ENCODE measurements around the gene RALGAPA2. TPM values are rescaled to one million over a fixed set of nuclear protein-coding genes. Genes with fewer than 3 reads are reported as not detected.

The RALGAPA2 gene
- total RNA-seq, 1 experiment from 2014 or later = 18.2 TPM

- TF ChIP-seq ARID4B (CRISPR knock-in tag; IDR thresholded peaks at IDR 0.05; ENCODE audit: borderline replicate concordance) (no peak), AFF4 (CRISPR knock-in tag; IDR thresholded peaks at IDR 0.05; ENCODE audit: borderline replicate concordance) (no peak), USF1 (CRISPR knock-in tag; IDR thresholded peaks at IDR 0.05) (no peak), SMAD3 (CRISPR knock-in tag; IDR thresholded peaks at IDR 0.05; ENCODE audit: borderline replicate concordance) (no peak), PREB (CRISPR knock-in tag; IDR thresholded peaks at IDR 0.05; ENCODE audit: borderline replicate concordance) (no peak)
Measured at GRCh38 chr20:20603339-20603990, 109.0 kb downstream of the RALGAPA2 start (continued).

GRCh38 chr20:20597966-20598365, 114.5 kb downstream of the RALGAPA2 start:
- Mint-ChIP-seq H3K9me3 (no peaks in the 10 kb centered on the region), H3K36me3 (peaks cover 4% of the 10 kb centered on the region; the same call in 1 of the 2 replicates), H3K27ac (no peak overlapping the region), H3K4me1 (peaks cover 5% of the 10 kb centered on the region), H3K4me3 (no peak overlapping the region), H3K27me3 (ENCODE audit: low read depth) (no peaks in the 10 kb centered on the region)
- ChIA-PET CTCF (no interaction called here), POLR2A (no interaction called here)
- TF ChIP-seq USF2 (CRISPR knock-in tag; IDR thresholded peaks at IDR 0.05) = no peak
- DNase-seq (ENCODE audit: low spot score) (no peak), ATAC-seq (no peak)

- ATAC-seq (no peak), DNase-seq (ENCODE audit: low spot score) (no peak)
- Mint-ChIP-seq H3K27ac (no peak overlapping the region), H3K36me3 (peaks cover 7% of the 10 kb centered on the region), H3K4me3 (no peak overlapping the region), H3K9me3 (no peaks in the 10 kb centered on the region), H3K27me3 (ENCODE audit: low read depth) (no peaks in the 10 kb centered on the region), H3K4me1 (no peaks in the 10 kb centered on the region)
- ChIA-PET POLR2A (interaction anchor here (0.6 to 0.7 kb wide), 2 partner anchors 10 to 14 kb away, joined by 3 to 5 read pairs; no protein-coding TSS in a partner anchor), CTCF (interaction anchor here (0.7 to 2.5 kb wide), 78 partner anchors 9 to 578 kb away, joined by 3 to 41 read pairs (median 5); partner anchors contain the start of genes CFAP61, CRNKL1, INSM1 and NAA20)
- TF ChIP-seq OVOL2 (CRISPR knock-in tag; IDR thresholded peaks at IDR 0.05; ENCODE audit: borderline replicate concordance) = no peak
- TF ChIP-seq CTCF (IDR thresholded peaks at IDR 0.05) = no peak
- TF ChIP-seq FOXJ3 (CRISPR knock-in tag; IDR thresholded peaks at IDR 0.05; ENCODE audit: borderline replicate concordance) = no peak
- no peak for TF ChIP-seq IRF2 (CRISPR knock-in tag; IDR thresholded peaks at IDR 0.05; ENCODE audit: borderline replicate concordance, low read depth)
Measured at GRCh38 chr20:20594171-20594530, 118.3 kb downstream of the RALGAPA2 start.
